GM15510 (cell line): ENCODE results near the gene RGPD3.

Experiments used
- POLR2A ChIP-seq: IDR thresholded peaks from 3 replicates; pipeline ENCODE4 v1.6.1; 2011; ENCODE audit warnings: borderline replicate concordance; ENCODE audit not compliant: insufficient read length; ENCODE audit errors: extremely low read depth

Gene RGPD3

DNA sequence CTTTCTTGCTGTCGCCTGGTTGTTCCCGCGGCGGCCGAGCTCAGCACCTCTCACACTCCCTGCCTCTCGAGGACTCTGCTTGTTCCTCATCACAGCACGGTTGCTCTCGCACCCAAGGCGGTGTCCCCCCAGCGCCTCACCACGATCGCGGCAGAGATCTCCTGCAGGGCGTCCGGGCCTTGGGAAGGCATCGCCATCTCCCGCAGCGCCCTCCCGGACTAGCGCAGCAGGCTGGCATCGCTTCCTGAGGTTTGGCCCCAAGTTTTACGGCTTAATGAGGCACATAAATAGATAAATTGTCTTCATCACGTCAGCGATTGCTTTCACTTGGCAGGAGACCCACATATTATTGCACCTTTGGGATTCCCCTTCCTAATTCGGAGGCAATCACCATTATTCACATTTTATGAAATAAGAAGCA, 125.4 kb downstream of the RGPD3 start:
- TF ChIP-seq POLR2A, result no peak

DNA sequence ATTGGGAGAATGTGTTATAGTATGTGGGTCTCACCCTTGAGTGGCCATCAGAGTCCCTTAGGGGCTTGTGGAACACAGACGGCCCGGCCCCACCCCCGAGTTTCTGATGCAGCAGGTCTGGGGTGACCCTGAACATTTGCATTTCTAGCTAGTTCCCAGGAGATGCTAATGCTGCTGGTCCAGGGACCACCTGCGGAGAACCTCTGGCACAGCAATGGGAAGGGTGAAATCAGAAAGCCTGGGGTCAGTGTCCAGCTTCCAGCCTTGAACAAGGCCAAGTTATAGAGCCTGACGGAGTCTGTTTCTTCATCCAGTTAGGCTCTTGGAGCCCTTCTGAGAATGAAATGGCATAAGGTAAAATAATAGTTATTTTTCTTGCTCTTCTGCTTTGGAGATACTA, 126.5 kb downstream of the RGPD3 start:
- no peak for TF ChIP-seq POLR2A
